ENCODE results near the gene SETD7.
A peak's percentile ranks its signal among the peaks of the same experiment; 100 is the strongest.

DNA sequence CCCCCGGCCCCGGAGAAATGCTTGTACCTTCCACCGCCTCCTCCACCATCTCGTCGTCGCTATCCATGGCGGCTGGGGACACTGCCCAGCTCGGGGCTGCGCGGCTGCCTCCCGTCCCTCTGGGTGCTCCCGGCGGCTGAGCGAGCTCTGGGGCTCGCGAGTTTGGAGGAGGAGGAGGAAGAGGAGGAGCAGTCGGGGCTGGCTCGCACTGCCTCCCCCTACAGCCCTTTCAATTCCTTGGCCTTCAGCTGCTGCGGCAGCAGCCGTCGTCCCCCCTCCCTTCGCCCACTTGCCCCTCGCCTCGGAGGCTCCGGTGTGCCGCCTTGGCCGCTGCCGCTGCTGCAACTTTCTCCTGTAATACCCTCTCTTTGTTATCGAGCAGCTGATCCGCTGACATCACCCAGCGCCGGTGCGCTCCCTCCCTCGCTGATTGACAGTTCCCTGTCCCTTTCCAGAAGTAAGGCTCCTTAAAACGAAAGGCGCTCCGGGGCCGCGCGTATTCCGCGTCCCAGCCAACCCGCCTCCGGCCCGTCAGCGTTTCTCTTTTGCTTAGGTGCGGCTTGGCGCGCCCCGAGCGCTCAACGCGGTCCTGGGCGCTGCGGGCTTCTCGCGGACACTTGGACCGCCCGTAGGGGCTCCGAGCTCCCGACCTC lies at the start of gene SETD7:
- TF ChIP-seq, protein P1, sequence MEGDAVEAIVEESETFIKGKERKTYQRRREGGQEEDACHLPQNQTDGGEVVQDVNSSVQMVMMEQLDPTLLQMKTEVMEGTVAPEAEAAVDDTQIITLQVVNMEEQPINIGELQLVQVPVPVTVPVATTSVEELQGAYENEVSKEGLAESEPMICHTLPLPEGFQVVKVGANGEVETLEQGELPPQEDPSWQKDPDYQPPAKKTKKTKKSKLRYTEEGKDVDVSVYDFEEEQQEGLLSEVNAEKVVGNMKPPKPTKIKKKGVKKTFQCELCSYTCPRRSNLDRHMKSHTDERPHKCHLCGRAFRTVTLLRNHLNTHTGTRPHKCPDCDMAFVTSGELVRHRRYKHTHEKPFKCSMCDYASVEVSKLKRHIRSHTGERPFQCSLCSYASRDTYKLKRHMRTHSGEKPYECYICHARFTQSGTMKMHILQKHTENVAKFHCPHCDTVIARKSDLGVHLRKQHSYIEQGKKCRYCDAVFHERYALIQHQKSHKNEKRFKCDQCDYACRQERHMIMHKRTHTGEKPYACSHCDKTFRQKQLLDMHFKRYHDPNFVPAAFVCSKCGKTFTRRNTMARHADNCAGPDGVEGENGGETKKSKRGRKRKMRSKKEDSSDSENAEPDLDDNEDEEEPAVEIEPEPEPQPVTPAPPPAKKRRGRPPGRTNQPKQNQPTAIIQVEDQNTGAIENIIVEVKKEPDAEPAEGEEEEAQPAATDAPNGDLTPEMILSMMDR (IDR thresholded peaks at IDR 0.05) = no peak
- TF ChIP-seq POLR2AphosphoS5 (IDR thresholded peaks at IDR 0.05; ENCODE audit: insufficient read depth in 1 of 2, low read depth in 1 of 2) = peak; percentile 36 to 91

Measured in vagina (tissue), 2 donors.